GF-D8 (cell line): Measurements from ENCODE around the gene IQGAP1.

ENCODE experiments used
- DNase-seq: peaks from one replicate; lab custom pipeline; 2025; lab: John Stamatoyannopoulos, UW

IQGAP1 gene

DNA sequence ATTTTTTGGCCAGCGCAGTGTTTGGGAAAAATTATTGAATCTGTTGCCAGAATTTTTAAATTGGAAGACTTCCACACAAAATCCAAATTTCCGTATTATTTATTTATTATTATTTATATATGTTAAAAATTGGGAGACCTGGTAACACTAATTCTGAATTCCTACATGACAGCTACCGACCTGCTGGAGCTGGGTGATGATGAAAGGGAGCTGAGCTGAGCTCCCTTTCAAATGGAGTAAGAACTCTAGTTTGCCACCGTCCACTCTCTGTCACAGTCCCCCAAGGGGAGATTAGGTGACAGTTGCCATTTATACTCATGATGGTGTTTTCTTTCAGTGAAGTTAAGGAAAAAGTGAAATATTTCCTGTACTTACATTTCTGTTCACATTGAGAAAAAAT is 143.1 kb downstream of the IQGAP1 start:
- DNase-seq, result no peak

DNA sequence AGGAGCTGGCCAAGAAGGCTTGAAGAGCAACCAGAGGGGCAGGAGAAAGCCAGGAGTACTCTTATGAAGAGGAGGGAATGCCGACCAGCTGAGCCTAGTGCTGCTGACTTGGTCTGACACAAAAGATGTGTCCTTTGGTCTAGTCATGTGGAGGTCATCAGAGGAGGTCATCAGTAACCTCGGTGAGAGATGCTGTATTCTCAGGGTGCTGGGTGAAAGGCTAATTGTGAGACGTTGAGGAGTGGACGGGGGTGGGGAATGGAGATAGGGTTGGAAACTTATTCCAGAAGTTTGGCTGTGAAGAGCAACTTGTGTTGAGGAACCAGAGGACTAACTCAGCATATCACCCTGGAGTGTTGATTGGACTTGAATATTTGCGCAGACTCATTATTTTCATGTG is 147.2 kb downstream of the IQGAP1 start:
- no peak for DNase-seq

GRCh38 chr15:90539789-90540188 is 151.7 kb downstream of the IQGAP1 start:
- DNase-seq, result no peak

- no peak for DNase-seq
Measured at GRCh38 chr15:90540768-90541167, 152.7 kb downstream of the IQGAP1 start.

- DNase-seq, result no peak
Measured at GRCh38 chr15:90545095-90545494, 157.1 kb downstream of the IQGAP1 start.

DNA sequence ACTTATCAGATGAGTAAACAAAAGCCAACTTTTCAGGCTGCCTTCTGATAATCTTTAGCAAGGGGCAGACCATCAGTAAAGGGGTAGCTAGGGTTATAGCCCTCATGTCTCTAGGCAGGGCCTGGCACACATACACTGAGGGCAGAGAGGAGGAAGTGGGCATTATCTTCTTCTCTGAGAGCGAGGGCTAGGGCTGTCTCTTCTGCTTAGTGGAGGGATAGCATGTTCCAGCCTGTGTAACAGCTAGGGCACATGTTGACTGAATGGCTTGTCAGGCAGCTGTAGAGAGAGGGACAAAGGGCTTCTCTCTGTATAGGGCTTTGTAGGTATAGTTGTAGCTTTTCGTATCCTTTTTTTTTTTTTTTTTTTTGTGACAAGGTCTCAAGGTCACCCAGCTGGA is 159.5 kb downstream of the IQGAP1 start:
- DNase-seq, result no peak

GRCh38 chr15:90550919-90551318 is 162.9 kb downstream of the IQGAP1 start:
- DNase-seq, result peak; percentile 63
